SK-N-SH treated with all-trans-retinoic acid at 6 μM for 48 hours (cell line): ENCODE measurements around the gene PRKG2.

ENCODE experiments used
- ATAC-seq: fragments of 200-7000 bp; cut with Tn5 transposase; 3 replicates; pipeline ENCODE4 v1.9.1; 2020; ENCODE audit warnings: mild to moderate bottlenecking, moderate library complexity
- ARNTL ChIP-seq: fragments of 450-650 bp; formaldehyde crosslinking; IDR thresholded peaks from 2 replicates; pipeline ENCODE4 v1.5.0; 2020; ENCODE audit warnings: low read depth, mild to moderate bottlenecking, moderate library complexity, borderline replicate concordance
- BACH2 ChIP-seq: fragments of 250-450 bp; sonication (Bioruptor Pico); IDR thresholded peaks from 2 replicates; pipeline ENCODE4 v1.9.0; 2021; ENCODE audit warnings: mild to moderate bottlenecking, borderline replicate concordance
- CREB5 ChIP-seq: fragments of 250-450 bp; sonication (Bioruptor Pico); IDR thresholded peaks from 2 replicates; pipeline ENCODE4 v1.5.1; 2020; ENCODE audit warnings: low read depth, mild to moderate bottlenecking, moderate library complexity
- CSDC2 ChIP-seq: fragments of 250-450 bp; sonication (Bioruptor Pico); IDR thresholded peaks from 2 replicates; pipeline ENCODE4 v1.5.0; 2020; ENCODE audit warnings: mild to moderate bottlenecking, moderate library complexity
- CSRNP3 ChIP-seq: fragments of 250-450 bp; sonication (Bioruptor Pico); IDR thresholded peaks from 2 replicates; pipeline ENCODE4 v1.5.1; 2021; ENCODE audit warnings: mild to moderate bottlenecking, moderate library complexity
- GLIS3 ChIP-seq: fragments of 250-450 bp; sonication (Bioruptor Pico); IDR thresholded peaks from 2 replicates; pipeline ENCODE4 v1.5.0; 2020; ENCODE audit warnings: mild to moderate bottlenecking, moderate library complexity
- OSR1 ChIP-seq: fragments of 250-450 bp; sonication (Bioruptor Pico); IDR thresholded peaks from 2 replicates; pipeline ENCODE4 v1.8.0; 2022; ENCODE audit warnings: moderate library complexity, mild to moderate bottlenecking, inconsistent platforms
- PATZ1 ChIP-seq: fragments of 250-450 bp; sonication (Bioruptor Pico); IDR thresholded peaks from 2 replicates; pipeline ENCODE4 v1.8.0; 2020; ENCODE audit warnings: mild to moderate bottlenecking, moderate library complexity, borderline replicate concordance
- POU6F1 ChIP-seq: fragments of 250-450 bp; sonication (Bioruptor Pico); IDR thresholded peaks from 2 replicates; pipeline ENCODE4 v1.8.0; 2021; ENCODE audit warnings: low read depth, mild to moderate bottlenecking, moderate library complexity, borderline replicate concordance
- PPARA ChIP-seq: fragments of 250-450 bp; sonication (Bioruptor Pico); IDR thresholded peaks from 2 replicates; pipeline ENCODE4 v1.5.0; 2020; ENCODE audit warnings: mild to moderate bottlenecking, borderline replicate concordance
- SNAI2 ChIP-seq: fragments of 250-450 bp; sonication (Bioruptor Pico); IDR thresholded peaks from 2 replicates; pipeline ENCODE4 v1.5.0; 2020; ENCODE audit warnings: mild to moderate bottlenecking, moderate library complexity
- TSHZ2 ChIP-seq: fragments of 250-450 bp; sonication (Bioruptor Pico); IDR thresholded peaks from 2 replicates; pipeline ENCODE4 v1.5.0; 2020; ENCODE audit warnings: mild to moderate bottlenecking, moderate library complexity
- ZC3H10 ChIP-seq: fragments of 250-450 bp; sonication (Bioruptor Pico); IDR thresholded peaks from 2 replicates; pipeline ENCODE4 v1.5.1; 2021; ENCODE audit warnings: mild to moderate bottlenecking, moderate library complexity
- ZFP3 ChIP-seq: fragments of 250-450 bp; sonication (Bioruptor Pico); IDR thresholded peaks from 2 replicates; pipeline ENCODE4 v1.5.0; 2020; ENCODE audit warnings: mild to moderate bottlenecking, moderate library complexity
- ZFP30 ChIP-seq: fragments of 450-650 bp; formaldehyde crosslinking; IDR thresholded peaks from 2 replicates; pipeline ENCODE4 v1.5.0; 2022; ENCODE audit warnings: mild to moderate bottlenecking, moderate library complexity
- ZNF8 ChIP-seq: fragments of 450-650 bp; formaldehyde crosslinking; IDR thresholded peaks from 2 replicates; pipeline ENCODE4 v1.5.0; 2020; ENCODE audit warnings: mild to moderate bottlenecking, moderate library complexity

PRKG2 gene

GRCh38 chr4:81102107-81102506 is 112.9 kb downstream of the PRKG2 start (continued):
- no peak for TF ChIP-seq CSRNP3 (CRISPR knock-in tag)
- TF ChIP-seq ZFP30: no peak

- TF ChIP-seq ZC3H10 (CRISPR knock-in tag): no peak
- no peak for TF ChIP-seq CSDC2 (CRISPR knock-in tag)
- no peak for TF ChIP-seq BACH2 (CRISPR knock-in tag)
- no peak for TF ChIP-seq SNAI2 (CRISPR knock-in tag)
- TF ChIP-seq PPARA: no peak
- no peak for TF ChIP-seq CSRNP3 (CRISPR knock-in tag)
- TF ChIP-seq OSR1 (CRISPR knock-in tag): no peak
- TF ChIP-seq GLIS3 (CRISPR knock-in tag): no peak
- no peak for TF ChIP-seq ZNF8 (CRISPR knock-in tag)
- TF ChIP-seq ZFP3 (CRISPR knock-in tag): no peak
- no peak for ATAC-seq
Measured at GRCh38 chr4:81096566-81096965, 118.5 kb downstream of the PRKG2 start.

GRCh38 chr4:81095389-81095788 is 119.6 kb downstream of the PRKG2 start:
- no peak for ATAC-seq

GRCh38 chr4:81093720-81094401 is 121.2 kb downstream of the PRKG2 start:
- ATAC-seq: no peak
- no peak for TF ChIP-seq TSHZ2 (CRISPR knock-in tag)

More at GRCh38 chr4:81095389-81095788, 119.6 kb downstream of the PRKG2 start:
- TF ChIP-seq PPARA (no peak), CREB5 (no peak), PATZ1 (CRISPR knock-in tag) (no peak), POU6F1 (CRISPR knock-in tag) (no peak), ARNTL (CRISPR knock-in tag) (no peak), BACH2 (CRISPR knock-in tag) (no peak)
